ENCODE measurements around the gene PRMT7.

The PRMT7 gene

DNA sequence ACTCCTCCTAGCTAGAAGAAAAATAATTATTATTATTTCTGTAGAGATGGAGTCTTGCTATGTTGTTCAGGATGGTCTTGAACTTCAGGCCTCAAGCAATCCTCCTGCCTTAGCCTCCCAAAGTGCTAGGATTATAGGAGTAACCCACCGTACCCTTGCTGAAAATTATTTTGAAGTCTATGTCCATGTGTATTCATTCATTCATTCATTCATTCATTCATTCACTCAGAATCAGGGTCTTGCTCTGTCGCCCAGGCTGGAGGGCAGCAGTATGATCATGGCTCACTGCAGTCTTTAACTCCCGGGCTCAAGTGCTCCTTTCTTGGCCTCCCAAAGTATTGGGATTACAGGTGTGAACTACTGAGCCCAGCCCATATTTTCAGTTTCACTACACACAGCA, 4.2 kb upstream of the PRMT7 start:
- DNase-seq (ENCODE audit: low spot score), result no peak

DNA sequence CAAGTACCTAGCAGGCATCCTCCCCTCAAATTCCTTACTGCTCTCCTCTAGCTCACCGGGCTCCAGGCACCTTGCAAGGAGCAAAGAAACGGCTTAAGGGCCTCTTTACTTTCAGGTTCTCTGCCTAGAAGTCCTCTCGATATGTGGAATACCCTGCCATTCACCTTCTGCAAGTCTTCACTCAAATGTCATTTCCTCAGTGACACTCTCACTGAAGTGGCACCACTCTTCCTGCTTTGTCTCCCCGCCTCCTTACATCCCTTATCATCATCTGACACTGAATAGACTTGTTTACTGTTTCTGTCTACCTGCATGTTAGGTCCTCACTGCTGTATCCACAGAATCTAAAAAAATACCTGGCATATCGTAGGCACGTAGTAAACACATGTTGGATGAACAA, 1.0 kb upstream of the PRMT7 start:
- no peak for DNase-seq (ENCODE audit: low spot score)

DNA sequence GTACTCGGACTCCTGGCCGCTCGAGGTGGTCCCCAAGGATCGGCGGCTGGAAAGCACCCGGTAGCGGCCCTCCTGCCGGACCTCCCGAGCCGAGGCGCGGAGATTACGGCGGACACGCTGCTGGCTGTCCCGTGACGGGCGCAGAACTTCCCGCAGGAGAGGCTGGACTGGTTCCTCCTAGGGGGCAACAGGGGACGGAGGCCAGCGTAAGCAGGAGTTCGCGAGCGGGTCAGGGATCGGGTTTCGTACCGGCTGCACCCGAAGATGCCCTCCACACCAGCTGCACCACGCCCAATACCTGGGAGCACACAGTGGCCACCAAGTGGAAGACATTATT, 414 bp upstream of the PRMT7 start:
- DNase-seq (ENCODE audit: low spot score), result no peak

DNA sequence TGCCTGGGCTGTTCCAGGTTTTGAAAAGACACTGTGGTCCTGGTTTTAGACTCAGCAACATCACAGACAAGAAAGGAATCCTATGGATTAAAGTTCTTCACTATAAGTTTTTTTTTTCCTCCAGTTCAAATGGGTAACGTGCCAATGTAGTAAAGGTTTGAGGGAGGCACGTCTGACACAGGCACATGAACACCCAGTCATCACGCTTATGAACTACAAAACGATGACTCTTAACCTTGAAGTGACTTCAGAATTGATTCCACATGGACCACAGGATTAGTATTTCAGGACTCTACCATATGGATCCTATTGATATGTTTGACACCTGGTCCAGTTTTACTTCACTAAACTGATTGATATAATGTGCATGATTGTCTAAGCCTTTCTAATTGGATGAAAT, 2.3 kb downstream of the PRMT7 start:
- no peak for DNase-seq (ENCODE audit: low spot score)

DNA sequence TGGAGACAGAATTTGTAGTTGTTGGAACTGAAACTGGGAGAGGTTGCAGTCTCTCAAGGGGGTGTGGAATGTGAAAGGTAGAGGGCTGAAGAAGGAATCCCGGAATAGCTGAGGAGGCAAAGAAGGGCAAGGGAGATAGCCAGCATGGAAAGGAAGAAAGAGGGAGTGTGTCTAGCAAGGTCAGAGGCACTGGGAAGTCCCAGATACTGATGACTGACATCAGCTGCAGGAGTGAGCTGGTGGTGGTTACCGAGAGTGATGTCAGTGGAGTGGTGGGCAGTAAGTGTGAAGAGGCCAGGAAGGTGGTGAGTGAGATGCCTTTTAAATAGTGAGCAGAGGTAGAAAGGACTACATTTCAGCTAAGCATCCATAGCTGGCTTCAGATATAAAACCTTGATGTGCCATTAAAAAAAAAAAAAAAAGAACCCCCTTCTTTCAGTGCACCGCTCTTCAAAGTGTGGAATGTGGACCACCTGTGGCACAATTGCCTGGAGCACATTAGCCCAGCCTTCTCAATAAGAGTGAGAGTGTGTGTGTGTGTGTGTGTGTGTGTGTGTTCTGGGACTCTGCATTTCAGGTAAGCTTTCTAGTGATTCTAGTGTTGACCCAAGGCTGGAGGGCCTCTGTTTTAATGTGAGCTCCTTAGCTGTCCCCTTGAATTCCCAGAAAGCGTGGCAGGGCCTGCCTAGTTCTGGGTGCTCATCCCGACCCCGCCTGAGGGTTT, 8.5 kb downstream of the PRMT7 start:
- no peak for DNase-seq (ENCODE audit: low spot score)

DNA sequence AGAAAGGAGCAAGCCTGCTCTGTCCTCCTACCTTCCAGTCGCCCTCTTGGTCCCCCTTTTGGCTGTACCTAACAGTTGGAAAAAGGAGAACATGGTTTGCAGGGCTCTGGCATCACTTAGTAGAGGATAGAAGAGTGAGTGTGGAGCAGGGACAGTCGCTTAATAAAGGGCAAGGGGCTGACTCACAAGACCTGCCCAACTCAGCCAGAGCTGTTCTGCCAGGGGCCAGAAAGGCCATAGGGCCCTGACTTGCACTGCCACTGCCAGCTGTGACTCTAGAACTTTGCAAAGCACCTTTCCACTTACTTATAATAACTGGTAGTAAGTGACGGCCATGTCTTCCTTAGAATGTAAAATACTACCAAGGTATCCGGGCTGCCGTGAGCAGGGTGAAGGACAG, 13.5 kb downstream of the PRMT7 start:
- DNase-seq (ENCODE audit: low spot score), result no peak

DNA sequence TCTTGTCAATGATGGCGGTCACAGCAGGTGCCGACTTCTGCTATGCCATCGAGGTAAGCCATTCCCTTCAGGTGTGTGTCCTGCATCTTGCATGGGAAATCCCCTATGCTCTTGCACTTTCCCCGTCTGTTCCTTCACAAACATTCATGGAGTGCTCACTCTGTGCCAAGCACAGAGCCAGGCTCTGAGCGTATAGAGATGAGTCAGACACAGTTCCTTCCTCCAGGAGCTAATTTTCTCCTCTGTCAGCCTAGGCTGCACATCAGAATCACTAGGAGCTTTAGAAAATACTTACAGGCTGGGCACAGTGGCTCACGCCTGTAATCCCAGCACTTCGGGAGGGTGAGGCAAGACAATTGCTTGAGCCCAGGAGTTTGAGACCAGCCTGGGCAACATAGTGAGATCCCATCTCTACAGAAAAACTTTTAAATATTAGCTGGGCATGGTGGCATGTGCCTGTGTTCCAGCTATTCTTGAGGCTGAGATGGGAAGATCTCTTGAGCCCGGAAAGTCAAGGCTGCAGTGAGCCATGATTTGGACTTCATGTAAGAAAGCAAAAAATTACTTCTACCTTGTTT, 14.1 kb downstream of the PRMT7 start:
- DNase-seq (ENCODE audit: low spot score), result no peak

DNA sequence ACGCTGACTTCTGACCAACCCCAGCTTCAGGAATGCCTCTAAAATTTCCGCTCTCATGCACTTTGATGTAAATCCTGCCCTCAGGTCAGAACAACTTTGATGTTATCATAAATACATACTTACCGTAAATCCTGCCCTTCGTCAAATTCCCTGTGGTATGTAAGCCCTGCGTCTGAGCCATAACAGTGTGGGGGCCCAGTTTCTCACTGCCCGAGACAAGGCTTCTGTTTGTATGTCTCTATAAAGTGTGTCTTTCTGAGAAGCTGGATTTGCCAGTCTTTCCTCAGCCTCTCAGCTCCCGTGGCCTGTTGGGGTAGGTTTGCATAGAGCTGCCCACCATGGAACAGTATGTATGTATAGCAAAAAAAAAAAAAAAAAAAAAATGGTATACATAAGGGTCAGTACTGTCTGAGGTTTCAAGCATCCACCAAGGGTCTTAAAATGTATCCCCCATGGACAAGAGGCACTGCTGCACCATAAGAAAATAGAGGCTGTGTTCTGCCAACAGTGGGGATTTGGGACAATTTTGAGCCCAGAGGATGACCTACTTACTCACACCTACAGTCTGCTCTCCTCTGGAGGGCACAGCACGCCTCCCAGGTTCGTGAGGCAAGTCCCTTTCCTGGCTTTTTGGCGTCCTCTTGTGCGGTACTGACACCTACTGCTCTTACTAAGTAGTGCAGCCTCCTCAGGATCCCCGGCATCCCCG, 17.5 kb downstream of the PRMT7 start:
- DNase-seq (ENCODE audit: low spot score), result peak; percentile 90

DNA sequence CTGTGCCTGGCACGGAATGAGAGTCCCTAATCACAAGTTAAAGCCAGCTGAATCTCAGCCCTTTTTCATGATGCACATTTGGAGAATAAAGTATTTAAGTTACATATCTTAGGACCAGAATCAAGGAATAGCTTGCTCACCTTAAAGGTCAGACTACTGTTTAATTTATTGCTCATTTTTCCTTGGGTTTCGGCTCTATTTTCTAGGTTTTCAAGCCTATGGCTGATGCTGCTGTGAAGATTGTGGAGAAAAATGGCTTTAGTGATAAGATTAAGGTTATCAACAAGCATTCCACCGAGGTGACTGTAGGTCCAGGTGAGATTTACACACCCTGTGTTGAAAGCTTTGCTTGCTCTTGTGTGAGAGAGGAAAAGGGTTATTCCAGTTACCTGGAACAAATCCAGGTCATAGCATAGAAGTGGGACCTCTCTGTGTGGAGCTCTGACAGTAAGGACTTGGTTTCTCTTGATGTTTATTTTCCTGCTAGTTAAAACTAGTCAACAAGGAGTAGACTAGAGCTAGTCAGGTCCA, 18.1 kb downstream of the PRMT7 start:
- DNase-seq (ENCODE audit: low spot score), result no peak

DNA sequence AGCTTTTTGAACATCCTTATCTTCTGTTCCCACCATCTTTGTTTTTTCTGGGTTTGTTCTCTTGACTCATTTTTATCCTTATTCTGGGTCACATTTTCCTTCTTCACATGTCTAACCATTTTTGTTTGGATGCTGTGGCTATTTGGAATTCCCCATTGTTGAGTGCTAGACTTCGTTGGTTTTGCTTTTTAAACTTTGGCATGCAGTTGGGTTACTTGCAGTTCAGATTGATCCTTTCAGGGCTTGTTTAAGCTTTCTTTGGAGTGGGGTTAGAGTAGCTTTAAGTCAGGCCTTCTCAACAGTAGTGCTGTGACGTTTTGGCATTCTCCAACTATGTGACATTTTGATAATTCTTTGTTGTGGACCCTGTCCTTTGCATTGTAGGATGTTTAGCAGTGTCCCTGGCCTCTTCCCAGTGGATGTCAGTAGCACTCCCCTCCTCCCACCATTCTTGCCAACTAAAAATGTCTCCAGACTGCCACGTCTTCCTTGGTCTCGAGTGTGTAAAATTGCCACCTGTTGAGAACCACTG, 21.1 kb downstream of the PRMT7 start:
- DNase-seq (ENCODE audit: low spot score), result no peak

DNA sequence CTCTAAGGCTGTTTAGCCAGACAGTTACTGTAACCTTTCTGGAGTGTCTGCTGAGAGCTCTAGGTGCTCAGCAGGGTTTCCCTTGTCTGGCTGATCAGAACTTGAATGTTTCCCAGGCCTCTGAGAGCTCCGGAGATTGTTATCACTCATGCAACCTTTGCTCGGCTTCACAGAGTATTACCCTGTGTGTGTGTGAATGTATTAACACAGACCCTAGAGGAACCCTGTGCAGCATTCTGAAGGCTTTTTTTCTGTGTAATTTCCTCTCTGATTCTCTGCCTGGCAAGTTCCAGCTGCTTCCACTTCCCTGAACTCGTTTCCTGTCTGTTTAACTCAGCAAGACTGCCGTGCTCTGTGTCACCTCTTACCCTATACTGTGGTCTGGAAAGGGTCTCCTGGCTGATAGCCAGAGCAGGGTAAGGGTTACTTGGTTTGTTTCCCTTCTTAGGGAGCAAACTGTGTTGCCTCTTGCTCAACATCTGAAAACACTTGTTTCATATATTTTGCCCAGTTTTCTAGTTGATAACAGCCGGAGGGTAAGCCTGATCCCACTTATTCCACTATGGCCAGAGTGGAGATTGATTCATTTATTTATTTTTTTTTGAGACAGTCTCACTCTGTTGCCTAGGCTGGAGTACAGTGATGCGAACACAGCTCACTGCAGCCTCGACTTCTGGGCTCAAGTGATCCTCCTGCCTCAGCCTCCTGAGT, 21.7 kb downstream of the PRMT7 start:
- DNase-seq (ENCODE audit: low spot score), result peak; percentile 59

DNA sequence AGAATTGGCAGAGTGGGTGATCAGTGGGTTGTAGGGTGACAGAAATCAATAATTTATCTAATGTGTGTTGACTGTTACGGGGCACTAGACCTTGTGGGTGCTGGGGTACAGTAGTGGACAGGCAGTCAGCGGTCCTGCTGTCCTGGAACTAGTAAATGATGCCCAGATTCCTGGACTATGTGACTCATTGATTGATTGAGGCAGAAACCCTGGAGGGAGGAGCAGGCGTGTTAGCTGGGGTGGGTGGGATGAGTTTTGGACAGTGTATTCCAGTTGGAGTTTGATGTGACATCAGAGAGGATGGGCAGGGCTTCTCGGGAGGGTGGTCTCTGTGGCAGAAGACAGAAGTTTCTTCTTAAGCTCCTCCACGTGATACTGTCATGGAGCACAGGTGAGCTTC, 24.4 kb downstream of the PRMT7 start:
- DNase-seq (ENCODE audit: low spot score), result no peak

DNA sequence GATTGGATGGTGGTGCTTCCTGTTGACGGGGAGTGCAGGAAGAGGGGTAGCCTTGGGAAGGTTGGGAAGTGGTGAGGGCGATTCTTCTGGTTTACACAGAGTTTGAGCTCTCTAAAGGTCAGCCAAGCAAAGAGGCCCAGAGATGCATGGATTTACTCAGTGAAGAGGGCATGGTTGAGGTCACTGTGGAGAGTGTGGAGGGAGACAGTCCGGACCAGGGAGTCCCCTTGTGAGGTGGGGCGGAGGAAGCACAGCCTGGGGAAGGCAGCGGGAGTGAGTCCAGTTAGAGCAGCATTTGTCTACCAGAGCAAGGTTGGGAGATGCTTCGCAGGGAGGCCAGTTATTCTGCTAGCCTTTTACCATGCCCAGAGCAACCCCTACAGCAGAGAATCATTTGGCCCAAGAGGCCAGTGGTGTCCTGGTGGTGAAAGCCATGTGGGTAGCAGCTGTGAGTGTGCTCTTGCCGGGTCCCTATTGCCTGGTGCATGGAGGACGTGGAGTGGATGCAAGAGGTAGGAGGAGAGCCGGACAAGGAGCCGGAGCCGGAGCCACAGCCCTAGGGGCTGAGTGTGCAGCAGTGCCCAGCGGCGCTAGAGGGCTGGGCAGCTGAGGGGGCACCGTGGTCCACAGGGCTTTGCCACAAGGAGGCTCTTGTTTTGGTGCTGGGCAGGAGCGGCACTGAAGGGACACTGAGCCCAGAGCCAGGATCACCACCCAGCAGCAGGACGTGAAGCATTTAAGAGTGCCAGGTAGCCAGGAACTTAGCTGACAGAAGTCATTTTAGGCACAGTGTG, 27.7 kb downstream of the PRMT7 start:
- DNase-seq (ENCODE audit: low spot score), result no peak

DNA sequence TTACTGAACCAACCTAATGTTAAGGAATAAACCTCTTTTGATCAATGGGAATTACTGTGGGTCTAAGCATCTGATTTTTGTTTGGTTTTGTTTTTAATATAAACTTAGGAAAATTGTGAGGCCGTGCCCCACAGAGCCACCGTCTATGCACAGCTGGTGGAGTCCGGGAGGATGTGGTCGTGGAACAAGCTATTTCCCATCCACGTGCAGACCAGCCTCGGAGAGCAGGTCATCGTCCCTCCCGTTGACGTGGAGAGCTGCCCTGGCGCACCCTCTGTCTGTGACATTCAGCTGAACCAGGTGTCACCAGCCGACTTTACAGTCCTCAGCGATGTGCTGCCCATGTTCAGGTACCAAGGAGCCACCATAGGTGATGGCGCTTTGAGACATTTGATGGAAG, 28.4 kb downstream of the PRMT7 start:
- no peak for DNase-seq (ENCODE audit: low spot score)

DNA sequence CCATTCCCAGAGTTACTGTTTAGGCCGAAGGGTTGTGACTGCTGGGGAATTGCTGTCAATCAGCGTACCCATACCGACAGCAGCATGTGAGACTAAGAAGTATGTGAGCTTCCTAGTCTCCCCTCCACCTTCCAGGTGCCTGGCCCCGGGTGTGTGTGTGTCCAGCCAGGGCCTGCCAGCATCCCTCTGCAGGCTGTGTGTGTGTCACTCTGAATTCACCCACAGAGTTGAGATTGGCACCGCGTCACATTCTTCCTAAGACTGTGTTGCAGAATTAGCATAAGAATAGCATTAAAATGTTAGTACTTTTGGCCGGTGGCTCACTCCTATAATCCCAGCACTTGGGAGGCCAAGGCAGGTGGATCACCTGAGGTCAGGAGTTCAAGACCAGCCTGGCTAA, 31.8 kb downstream of the PRMT7 start:
- DNase-seq (ENCODE audit: low spot score), result no peak

DNA sequence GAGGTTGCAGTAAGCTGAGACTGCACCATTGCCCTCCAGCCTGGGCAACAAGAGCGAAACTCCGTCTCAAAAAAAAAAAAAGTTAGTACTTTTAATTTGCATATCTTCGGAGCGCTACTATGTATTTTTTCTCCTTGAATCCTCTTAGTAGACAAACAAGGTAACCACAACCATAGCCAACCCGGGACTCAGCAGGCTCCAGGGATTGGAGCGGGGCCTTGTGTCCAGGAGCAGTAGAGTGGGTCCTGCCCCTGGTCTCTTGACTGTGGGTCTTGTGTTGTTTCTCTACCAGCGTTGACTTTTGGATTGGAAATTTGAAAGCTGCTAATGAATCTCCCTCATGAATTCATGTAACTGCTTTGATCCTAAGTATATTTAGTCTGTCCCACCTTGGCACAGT, 32.3 kb downstream of the PRMT7 start:
- DNase-seq (ENCODE audit: low spot score), result no peak

DNA sequence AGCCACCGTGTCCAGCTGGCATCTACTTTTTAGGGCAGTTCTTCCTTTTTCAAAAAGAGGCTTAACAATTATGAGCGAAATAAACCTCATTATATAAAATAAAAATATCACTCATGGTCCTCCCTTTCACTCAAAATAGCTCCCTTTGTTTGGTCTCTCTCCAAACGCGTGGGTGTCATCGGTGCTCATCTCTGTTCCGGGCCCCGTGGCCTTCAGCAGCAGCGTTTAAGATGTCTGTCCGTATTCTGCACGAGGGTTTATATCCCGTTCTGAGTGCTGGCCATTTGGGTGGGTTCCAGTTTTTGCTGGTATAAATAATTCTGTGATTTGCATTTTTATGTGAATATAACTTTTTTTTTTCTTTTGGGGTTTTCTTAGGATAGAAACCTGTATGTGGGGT, 33.4 kb downstream of the PRMT7 start:
- no peak for DNase-seq (ENCODE audit: low spot score)

DNA sequence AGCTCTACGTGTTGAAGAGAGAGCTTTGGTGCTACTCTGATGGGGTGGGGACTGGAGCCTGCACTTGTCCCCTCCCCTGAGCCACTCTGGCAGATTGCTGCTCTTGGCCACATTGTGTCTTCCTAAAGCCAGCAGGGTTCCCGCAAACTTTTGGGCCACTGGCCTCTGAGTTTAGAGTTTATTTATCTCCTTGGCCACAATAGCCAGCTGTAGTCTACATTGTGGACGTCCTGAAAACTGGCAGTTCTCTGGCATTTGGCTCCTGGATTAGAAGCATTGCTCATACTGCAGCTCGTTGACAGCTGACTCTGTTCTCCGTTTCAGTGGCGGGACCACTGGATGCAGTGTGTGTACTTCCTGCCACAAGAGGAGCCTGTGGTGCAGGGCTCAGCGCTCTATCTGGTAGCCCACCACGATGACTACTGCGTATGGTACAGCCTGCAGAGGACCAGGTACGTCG, 34.6 kb downstream of the PRMT7 start:
- no peak for DNase-seq (ENCODE audit: low spot score)

DNA sequence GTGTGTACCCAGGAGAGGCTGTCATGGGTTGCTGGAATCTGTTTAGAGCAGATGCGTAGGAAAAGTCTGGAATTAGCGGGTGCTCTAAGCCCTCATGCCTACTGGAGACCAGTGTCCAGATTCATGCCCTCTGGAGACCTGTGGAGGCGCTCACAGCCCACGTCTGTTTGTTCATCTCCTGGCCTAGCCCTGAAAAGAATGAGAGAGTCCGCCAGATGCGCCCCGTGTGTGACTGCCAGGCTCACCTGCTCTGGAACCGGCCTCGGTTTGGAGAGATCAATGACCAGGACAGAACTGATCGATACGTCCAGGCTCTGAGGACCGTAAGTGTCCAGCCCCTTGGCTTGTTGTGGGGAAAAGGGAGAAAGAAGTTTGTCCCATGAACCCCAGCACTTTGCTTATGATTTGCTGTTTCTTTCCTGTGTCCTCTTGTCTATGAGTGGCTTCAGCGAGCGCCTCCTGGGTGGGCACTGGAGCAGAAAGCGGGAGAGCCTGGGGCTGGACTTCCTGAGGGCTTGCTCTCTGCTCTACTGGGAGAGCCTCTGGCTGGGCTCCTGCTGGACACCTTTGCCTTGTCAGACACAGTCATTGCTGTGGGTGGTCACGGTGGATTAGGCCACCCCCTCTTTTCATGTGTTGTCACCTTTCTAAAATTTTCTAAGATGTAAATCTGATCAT, 35.3 kb downstream of the PRMT7 start:
- no peak for DNase-seq (ENCODE audit: low spot score)

DNA sequence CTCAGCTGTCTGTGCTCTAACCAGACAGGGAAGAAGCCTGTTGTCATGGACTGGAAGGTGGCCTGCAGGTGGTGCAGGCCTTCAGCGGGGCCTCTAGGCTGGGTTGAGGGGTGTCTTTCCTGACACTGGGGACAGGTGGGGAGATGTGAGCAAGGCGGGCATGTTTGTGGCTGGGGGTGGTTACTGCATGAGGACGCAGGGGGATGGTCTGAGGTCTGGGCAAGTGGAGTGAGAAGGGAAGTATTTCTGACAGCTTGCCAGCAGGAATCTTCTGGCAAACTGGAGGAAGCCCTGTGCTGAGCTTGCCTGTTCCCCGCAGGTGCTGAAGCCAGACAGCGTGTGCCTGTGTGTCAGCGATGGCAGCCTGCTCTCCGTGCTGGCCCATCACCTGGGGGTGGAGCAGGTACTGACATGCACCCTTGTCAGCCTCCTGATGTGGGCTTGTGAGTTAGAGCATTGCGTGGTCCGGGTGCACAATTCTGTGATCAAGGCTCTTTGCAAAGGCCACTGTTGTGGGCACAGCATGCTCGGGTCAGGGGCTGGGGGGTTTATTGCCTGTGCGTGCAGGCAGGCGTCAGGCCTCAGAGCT, 36.2 kb downstream of the PRMT7 start:
- DNase-seq (ENCODE audit: low spot score), result no peak

DNA sequence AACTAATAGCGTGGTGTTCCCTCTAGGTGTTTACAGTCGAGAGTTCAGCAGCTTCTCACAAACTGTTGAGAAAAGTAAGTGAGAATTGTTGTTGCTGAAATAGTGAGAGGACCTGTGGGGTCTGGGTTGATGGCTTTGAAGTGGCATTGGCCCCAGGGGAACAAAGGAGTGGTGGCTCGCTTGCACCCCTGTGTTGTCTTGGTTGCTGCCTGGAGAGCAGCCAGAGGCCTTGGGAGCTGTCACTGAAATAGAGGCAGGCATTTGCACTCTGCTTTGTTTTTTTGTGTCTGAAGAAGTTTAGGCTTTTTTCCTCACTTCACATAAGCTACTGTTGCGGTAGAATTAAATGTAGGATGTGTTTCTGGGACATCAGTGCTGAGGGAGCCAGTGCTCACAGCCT, 36.8 kb downstream of the PRMT7 start:
- no peak for DNase-seq (ENCODE audit: low spot score)
